HepG2 (cell line): Measurements from ENCODE around the gene TTC28. TPM values are rescaled to one million over a fixed set of nuclear protein-coding genes. Genes with fewer than 3 reads are reported as not detected.

Source experiments
- ATAC-seq: fragments of 200-7000 bp; cut with Tn5 transposase; 3 replicates; pipeline ENCODE4 v1.9.1; 2020; ENCODE audit warnings: mild to moderate bottlenecking, moderate library complexity
- BruUV-seq: library from RNA; stranded (reverse); fragments of 400-500 nt; replicated peaks from 2 replicates; lab custom pipeline; 2021; lab: Mats Ljungman, UMichigan
- CTCF ChIA-PET: fragments of 300-600 bp; formaldehyde crosslinking; extraction: SDS; loops from one replicate; lab custom pipeline; 2021; ENCODE audit warnings: low total read pairs, inconsistent platforms, low intra/inter-chr PET ratio; lab: Yijun Ruan, JAX
- POLR2A ChIA-PET: fragments of 350-600 bp; sonication (Branson Sonifier 250); formaldehyde crosslinking; loops from one replicate; lab custom pipeline; 2020; ENCODE audit warnings: antibody characterized with exemption, inconsistent platforms; lab: Yijun Ruan, JAX
- DNase-seq: peaks from one replicate; pipeline ENCODE4 v3.0.0-alpha.2; 2015; ENCODE audit warnings: low spot score
- FAIRE-seq: peaks from 3 replicates; lab custom pipeline; 2011; peaks lifted over from hg19 to GRCh38; lab: Jason Lieb, UNC
- H2AFZ ChIP-seq: one replicate; pipeline ENCODE4 v1.6.1; 2011; ENCODE audit warnings: low read length, inconsistent platforms
- H3K27ac ChIP-seq: fragments of 300-600 bp; 3 replicates; pipeline ENCODE4 v1.8.0; 2011; ENCODE audit warnings: mixed run types, mild to moderate bottlenecking, mixed read lengths, low read length, inconsistent platforms; ENCODE audit not compliant: insufficient read depth; ENCODE audit errors: extremely low read length
- H3K27me3 ChIP-seq, 2 experiments: fragments of 200-600 bp in 1 of 2; 2 replicates in 1 of 2; 3 replicates in 1 of 2; pipeline versions ENCODE4 v1.6.0 to v1.8.0; 2011; ENCODE audit warnings: low read length in 2 of 2, mild to moderate bottlenecking in 2 of 2, moderate library complexity in 2 of 2, inconsistent platforms in 1 of 2; ENCODE audit not compliant: insufficient read depth in 2 of 2, control insufficient read depth in 1 of 2
- H3K36me3 ChIP-seq, 2 experiments: fragments of 200-600 bp in 1 of 2; replicated peaks in 1 of 2; 2 replicates in 1 of 2; 3 replicates in 1 of 2; pipeline versions ENCODE4 v1.5.1 to v1.8.0; 2011; ENCODE audit warnings: low read length in 2 of 2, inconsistent platforms in 1 of 2; ENCODE audit not compliant: insufficient read depth in 2 of 2, control insufficient read depth in 1 of 2
- H3K4me1 ChIP-seq: 2 replicates; pipeline ENCODE4 v1.5.1; 2012; ENCODE audit warnings: low read length, inconsistent platforms; ENCODE audit not compliant: insufficient read depth
- H3K4me2 ChIP-seq: 2 replicates; pipeline ENCODE4 v1.6.0; 2011; ENCODE audit warnings: low read depth, low read length, inconsistent platforms
- H3K4me3 ChIP-seq, 3 experiments: fragments of 200-600 bp in 1 of 3; sonication (generic), shearing (Covaris generic) in 1 of 3; replicated peaks in 1 of 3; 2 replicates each; pipeline ENCODE4 v1.5.1; 2011 to 2016; ENCODE audit warnings: low read length in 3 of 3, inconsistent platforms in 2 of 3, low read depth in 2 of 3, mild to moderate bottlenecking in 2 of 3, control low read depth in 1 of 3, mixed read lengths in 1 of 3; ENCODE audit not compliant: insufficient read depth in 1 of 3
- H3K79me2 ChIP-seq: one replicate; pipeline ENCODE4 v1.6.1; 2011; ENCODE audit warnings: low read length, inconsistent platforms; ENCODE audit not compliant: insufficient read depth
- H3K9ac ChIP-seq: 2 replicates; pipeline ENCODE4 v1.6.0; 2011; ENCODE audit warnings: mild to moderate bottlenecking, low read depth, low read length, inconsistent platforms; ENCODE audit not compliant: insufficient read depth
- H3K9me3 ChIP-seq: 2 replicates; pipeline ENCODE4 v1.5.1; 2012; ENCODE audit warnings: mild to moderate bottlenecking, low read length
- H4K20me1 ChIP-seq: 2 replicates; pipeline ENCODE4 v1.6.0; 2011; ENCODE audit warnings: inconsistent platforms, mild to moderate bottlenecking, low read length, moderate library complexity; ENCODE audit not compliant: insufficient read depth
- DBP ChIP-seq: sonication (generic); formaldehyde crosslinking; IDR thresholded peaks from 2 replicates; pipeline ENCODE4 v1.4.0; 2020; ENCODE audit warnings: missing genetic modification reagents; ENCODE audit errors: not compliant biosample characterization
- E2F2 ChIP-seq: sonication (generic); formaldehyde crosslinking; IDR thresholded peaks from 2 replicates; pipeline ENCODE4 v1.4.0; 2020; ENCODE audit warnings: missing genetic modification reagents, borderline replicate concordance
- MED13 ChIP-seq: sonication (generic); formaldehyde crosslinking; IDR thresholded peaks from 2 replicates; pipeline ENCODE4 v1.5.0; 2020; ENCODE audit warnings: missing genetic modification reagents
- SIX1 ChIP-seq: sonication (generic); formaldehyde crosslinking; IDR thresholded peaks from 2 replicates; pipeline ENCODE4 v1.4.0; 2020; ENCODE audit warnings: missing genetic modification reagents, borderline replicate concordance
- WGBS: methylation state at CpG from one replicate; pipeline ENCODE4 v1.1.6; 2017; ENCODE audit warnings: low lambda C conversion rate; 5-methylcytosine and 5-hydroxymethylcytosine counted together
- in situ Hi-C: cut with HindIII; loops from 2 replicates; pipeline ENCODE4 v1.10.0; 2017; ENCODE audit warnings: low pct_unique_long_range_greater_than_20kb; ENCODE audit not compliant: extremely low pct_ligation_motif_present
- intact Hi-C: fragments of 100-400 bp; cut with micrococcal nuclease; formaldehyde crosslinking; loops from one replicate; pipeline ENCODE4 v1.10.0; 2022; ENCODE audit not compliant: unreplicated experiment
- polyA plus RNA-seq, 8 experiments: library from polyadenylated mRNA; depleted of rRNA in 3 of 8; stranded (reverse) in 7 of 8; unstranded in 1 of 8; fragments of >200 nt; fragmentation: Illumina TruSeq in 4 of 8; extraction: Trizol in 4 of 8; gene quantifications; 2 replicates each; pipeline versions ENCODE4 v1.2.1 to v1.2.3, GENCODE V29; 2011 to 2016; ENCODE audit warnings: low read depth in 4 of 8, missing spikeins in 1 of 8, mixed read lengths in 1 of 8; ENCODE audit not compliant: insufficient read depth in 1 of 8
- total RNA-seq, 5 experiments: library from RNA; depleted of rRNA; stranded (reverse); fragments of >200 nt; fragmentation: Illumina TruSeq; extraction: Trizol; gene quantifications; 2 replicates each; pipeline ENCODE4 v1.2.3, GENCODE V29; 2016; ENCODE audit warnings: low read depth in 1 of 5

Gene TTC28
- total and polyA plus RNA-seq, 2 of the 13 experiments (the other 11 are each of a cell fraction or from before 2014, with no cell fraction given): 4.2 to 13.1 TPM

- POLR2A ChIA-PET: no interaction called here
- H3K4me1 ChIP-seq: no peaks in the 10 kb centered on the region
Observed at GRCh38 chr22:28505416-28506149, 174.1 kb downstream of the TTC28 start.

More at GRCh38 chr22:28505416-28506149, 174.1 kb downstream of the TTC28 start:
- H3K4me2 ChIP-seq: no peak overlapping the region
- DNase-seq (no peak), FAIRE-seq (no peak), ATAC-seq (no peak)
- H3K9me3 ChIP-seq: no peaks in the 10 kb centered on the region
- H4K20me1 ChIP-seq: no peaks in the 10 kb centered on the region
- H3K4me3 ChIP-seq: no peak overlapping the region
- no peak for TF ChIP-seq E2F2
- TF ChIP-seq MED13 (CRISPR knock-in tag): no peak
- no peak for TF ChIP-seq DBP (CRISPR knock-in tag)
- no peak for TF ChIP-seq SIX1 (CRISPR knock-in tag)
- H3K27ac ChIP-seq: no peak overlapping the region
- H3K9ac ChIP-seq: no peak overlapping the region
- intact Hi-C loops (no loop called here), in situ Hi-C loops (no loop called here)
- no peaks in the 10 kb centered on the region; a peak in 1 of 5 replicates for H3K27me3 ChIP-seq
- H2AFZ ChIP-seq: no peak overlapping the region
- CTCF ChIA-PET: no interaction called here
- H3K36me3 ChIP-seq: no peaks in the 10 kb centered on the region; a peak in 1 of 5 replicates
- H3K79me2 ChIP-seq: no peaks in the 10 kb centered on the region
- no TSS peak for BruUV-seq
- WGBS: 97% methylated on average over 5 of the region's 15 CpGs
